Measurements from ENCODE around the gene INPP4B.

Gene INPP4B

GRCh38 chr4:142347241-142347640, 498.9 kb downstream of the INPP4B start:
- DNase-seq (ENCODE audit: low read depth): no peak

DNA sequence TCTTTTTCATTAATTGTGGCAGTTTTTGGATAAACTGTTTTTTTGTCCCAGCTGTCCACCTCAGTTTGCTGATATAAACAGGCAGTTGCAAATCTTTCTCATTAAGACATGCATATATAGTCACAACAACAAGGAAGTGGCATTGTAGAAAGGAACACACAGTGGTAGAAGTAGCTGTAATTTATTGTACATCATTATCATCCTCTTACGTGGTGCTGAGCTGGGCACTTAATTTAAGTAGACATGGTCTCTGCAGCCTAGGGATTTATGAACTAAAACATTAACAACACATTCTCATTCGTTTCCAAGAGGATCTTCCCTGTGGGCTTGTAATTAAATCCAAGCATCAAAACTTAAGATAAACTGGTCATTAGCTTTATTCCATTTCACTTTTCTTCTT, 500.2 kb downstream of the INPP4B start:
- DNase-seq (ENCODE audit: low read depth): no peak

- DNase-seq (ENCODE audit: low read depth): no peak
These were observed 504.8 kb downstream of the INPP4B start for GRCh38 chr4:142341268-142341667.

GRCh38 chr4:142339053-142339452, 507.0 kb downstream of the INPP4B start:
- DNase-seq (ENCODE audit: low read depth): no peak

DNA sequence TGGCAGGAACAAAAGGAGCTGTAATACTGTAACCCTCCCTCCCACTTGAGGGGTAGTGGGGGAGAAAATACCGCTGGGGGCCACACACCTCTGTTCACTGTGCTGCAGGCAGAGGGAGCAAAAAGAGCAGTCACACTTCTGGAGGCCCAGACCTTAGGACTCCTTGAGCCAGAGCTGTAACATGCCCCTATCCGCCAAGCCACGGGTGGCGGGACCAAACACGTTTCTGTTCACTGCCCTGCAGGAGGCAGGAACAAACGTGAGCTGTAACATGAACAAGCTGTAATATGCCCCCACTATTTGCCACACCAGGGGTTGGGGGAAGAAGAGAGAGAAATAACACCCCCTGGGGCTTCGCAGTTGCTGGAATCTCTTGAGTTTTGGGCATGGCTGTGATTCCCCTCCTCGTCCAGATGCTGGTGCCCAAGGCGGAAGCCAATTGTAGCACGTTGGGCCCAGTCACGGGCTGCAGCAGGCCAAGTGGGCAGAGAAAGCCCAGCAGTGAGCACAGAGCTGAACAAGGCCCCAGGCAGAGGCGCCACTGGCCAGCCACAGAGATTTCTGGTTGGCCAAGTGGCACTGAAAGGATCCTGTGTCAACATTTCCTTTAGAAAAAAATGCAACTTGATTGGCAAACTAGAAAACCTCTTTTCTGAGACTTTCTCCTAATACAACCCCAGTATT, 509.7 kb downstream of the INPP4B start:
- no peak for DNase-seq (ENCODE audit: low read depth)

DNA sequence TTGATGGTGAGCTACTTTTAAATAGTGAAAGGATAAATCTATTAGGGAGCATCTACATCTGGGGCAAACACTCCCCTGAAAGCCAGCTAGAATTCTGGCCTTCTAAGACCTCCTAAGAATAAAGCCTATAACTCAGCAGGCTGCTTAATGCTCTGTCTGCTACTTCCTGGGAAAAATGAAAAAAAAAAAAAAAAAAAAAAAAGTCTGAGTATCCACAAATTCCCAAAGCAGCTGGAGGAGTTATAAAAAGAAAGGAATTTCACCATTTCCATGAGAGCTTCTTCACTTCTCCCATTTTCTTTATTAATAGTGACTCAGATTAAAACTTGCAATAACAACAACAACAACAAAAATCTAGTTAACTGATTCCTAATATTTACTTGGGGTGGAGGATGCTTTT, 511.2 kb downstream of the INPP4B start:
- no peak for DNase-seq (ENCODE audit: low read depth)

- no peak for DNase-seq (ENCODE audit: low read depth)
These were observed 514.5 kb downstream of the INPP4B start for GRCh38 chr4:142331646-142332045.

GRCh38 chr4:142331132-142331531, 515.0 kb downstream of the INPP4B start:
- DNase-seq (ENCODE audit: low read depth): no peak

- DNase-seq (ENCODE audit: low read depth): no peak
These were observed 515.8 kb downstream of the INPP4B start for GRCh38 chr4:142330311-142330710.

DNA sequence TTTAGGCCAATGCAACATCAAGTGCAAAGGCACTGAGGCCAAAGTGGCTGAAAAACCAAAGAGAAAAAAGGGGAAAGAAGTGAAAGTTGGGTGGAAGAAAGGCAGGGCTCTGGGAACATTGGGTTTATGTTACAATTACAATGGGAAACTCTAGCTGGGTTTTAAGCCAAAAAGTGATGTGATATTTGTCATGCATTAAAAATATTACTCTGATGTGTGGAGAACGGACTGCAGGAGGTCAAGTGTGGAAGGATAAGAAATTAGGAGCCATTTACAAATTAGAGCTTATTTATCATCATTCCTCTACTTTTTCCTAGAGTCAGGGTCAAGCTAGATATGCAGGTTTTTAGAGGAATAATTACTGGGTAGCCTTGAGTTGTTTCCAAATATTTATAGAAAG, 516.8 kb downstream of the INPP4B start:
- DNase-seq (ENCODE audit: low read depth): no peak

DNA sequence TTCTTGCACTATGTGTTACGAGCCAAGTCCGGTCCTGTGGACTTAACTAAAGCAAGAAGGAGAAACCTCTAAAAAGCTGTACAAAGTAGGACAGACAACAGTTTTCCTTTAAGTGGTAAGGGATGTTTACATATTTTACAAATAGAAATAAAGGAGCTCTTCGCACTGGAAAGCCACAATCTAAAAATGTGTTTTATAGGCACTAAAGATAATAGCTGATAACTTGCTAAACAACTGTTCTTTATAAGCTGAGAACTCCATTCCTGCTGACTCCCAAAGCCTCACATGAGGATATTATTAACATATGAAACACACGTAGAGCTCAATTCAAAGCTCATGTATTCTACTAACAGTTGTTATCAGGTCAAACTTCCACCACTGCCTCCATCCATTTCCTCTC, 519.9 kb downstream of the INPP4B start:
- DNase-seq (ENCODE audit: low read depth): no peak

- DNase-seq (ENCODE audit: low read depth): no peak
These were observed 521.5 kb downstream of the INPP4B start for GRCh38 chr4:142324572-142324971.

GRCh38 chr4:142322996-142323395, 523.1 kb downstream of the INPP4B start:
- DNase-seq (ENCODE audit: low read depth): no peak

DNA sequence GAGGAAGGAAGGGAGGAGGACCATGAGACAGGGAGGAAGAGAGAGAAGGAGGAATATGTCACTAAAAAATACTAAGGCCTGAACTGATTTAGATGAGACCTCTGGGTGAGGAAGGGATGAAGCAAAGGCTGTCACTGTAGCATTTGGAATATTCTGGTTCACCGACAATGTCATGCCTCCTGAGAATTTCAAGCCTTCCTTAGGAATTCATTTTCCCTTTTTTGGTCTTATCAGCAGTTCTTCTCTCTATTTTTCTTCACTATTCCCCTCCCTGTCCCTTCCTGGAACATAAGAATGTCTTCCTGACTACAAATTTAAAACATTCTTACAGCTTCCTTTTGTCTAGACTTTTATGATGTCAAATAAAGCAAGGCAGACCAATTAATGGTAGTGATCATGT, 527.8 kb downstream of the INPP4B start:
- no peak for DNase-seq (ENCODE audit: low read depth)

DNA sequence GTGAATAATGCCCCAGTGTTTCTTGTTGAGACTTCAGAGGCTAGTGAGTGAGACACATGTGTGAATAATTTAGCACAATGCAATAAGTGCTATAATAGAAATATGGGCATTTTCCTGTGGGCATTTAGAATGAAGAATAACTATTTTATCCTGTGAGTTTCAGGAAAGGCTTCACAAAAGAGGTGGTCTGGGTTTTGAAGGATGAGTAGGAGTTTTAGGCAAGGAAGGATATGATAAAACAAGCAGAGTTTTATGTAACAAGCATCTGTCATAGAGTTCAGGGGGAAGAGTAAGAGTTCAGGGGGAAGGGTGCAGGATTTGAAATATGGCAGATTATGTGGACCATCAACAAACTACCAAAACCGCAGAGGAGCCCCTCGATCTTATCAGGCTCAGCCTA, 529.2 kb downstream of the INPP4B start:
- no peak for DNase-seq (ENCODE audit: low read depth)

- DNase-seq (ENCODE audit: low read depth): no peak
These were observed 530.1 kb downstream of the INPP4B start for GRCh38 chr4:142316025-142316424.

DNA sequence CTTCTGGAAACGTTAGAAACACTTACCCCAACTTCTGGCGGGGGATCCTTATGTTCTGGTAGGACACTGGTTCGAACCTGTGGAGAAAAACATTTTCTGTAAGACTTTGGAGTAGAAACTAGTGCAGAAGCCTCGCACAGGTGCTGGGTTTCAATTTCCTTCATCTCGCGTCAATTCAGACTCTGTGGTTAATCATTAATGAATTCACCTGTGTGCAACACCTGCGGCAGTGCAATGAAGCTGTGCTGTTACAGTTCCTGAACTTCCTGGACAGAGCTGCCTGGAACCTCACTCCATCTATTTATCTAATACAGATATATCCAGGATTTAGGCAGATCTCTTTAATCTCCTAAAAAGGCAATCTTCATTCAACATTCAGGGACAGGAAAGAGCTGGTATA, 531.4 kb downstream of the INPP4B start:
- DNase-seq (ENCODE audit: low read depth): no peak

DNA sequence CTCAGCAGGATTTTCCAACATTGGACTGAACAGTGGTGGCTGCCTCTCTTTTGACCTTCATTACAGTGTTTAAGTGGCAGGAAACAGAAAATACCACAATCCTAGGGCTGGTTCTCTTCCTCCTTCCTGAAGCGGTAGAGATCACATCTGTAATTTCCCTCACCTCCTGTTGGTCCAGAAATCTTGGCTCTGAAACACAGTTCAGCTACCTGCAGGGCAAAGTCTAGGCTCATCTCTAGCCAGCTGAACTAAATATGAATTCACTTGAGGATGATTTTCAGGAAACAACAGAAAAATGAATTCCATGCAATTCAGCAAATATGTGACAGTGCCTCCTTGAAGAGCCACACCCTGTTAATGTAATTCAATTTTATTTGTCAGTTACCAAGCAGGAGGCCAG, 531.9 kb downstream of the INPP4B start:
- DNase-seq (ENCODE audit: low read depth): no peak

DNA sequence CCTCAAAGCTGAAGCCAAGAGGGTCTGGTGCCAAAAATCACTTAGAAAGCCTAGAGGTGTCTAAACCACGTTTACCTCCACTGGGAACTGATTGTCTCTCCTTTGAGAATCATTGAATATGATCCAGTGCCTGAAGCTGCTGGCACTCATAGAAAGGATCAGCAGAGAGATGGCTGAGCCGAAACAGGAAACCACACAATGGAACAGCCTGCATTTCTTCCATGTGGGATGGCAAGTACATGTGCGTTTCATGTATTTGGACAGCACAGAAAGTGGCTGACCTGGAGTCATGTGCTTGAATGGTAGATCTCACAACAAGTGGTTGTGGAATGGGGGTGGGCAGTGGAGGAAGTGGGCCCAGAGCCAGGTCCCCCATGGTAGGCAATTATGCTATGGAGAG, 533.7 kb downstream of the INPP4B start:
- no peak for DNase-seq (ENCODE audit: low read depth)

DNA sequence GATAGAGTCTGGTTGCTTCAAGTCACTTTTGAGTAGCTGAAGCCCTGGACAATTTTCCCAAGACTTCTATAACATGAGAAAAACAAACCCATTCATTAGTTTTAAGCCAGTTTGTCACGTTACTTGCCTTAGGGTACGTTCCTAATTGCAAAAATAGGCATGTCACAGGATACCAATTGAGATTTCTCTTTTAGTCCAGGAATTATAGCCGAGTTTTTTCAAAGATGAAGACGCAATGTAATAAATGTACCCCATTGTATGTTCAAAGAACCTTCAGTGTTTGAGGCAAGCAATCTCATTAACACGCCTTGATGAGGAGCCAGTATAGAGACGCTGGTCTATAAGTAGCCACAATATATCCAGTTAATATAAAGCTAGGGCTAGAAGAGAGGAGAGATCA, 534.2 kb downstream of the INPP4B start:
- no peak for DNase-seq (ENCODE audit: low read depth)

GRCh38 chr4:142309772-142310171, 536.3 kb downstream of the INPP4B start:
- DNase-seq (ENCODE audit: low read depth): no peak

DNA sequence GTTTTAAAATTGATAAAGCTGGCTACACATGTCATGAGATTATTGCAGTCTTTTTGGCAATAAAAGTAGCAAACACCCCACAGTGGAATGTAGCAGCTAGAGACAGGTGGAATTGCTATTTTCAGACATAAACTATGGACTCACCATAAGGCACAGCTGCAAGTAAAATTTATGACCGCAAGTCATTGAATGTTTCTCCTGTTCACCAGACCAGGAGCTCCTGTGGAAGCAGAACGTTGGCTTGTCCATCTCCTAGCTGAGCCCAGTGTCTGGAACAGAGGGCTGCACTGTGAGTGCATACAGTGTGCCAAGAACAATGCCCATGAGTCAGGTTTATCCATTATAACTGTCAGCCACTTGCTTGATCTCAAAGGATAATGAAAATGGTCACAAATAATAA, 538.2 kb downstream of the INPP4B start:
- DNase-seq (ENCODE audit: low read depth): no peak

- no peak for DNase-seq (ENCODE audit: low read depth)
These were observed 548.8 kb downstream of the INPP4B start for GRCh38 chr4:142297313-142297712.

DNA sequence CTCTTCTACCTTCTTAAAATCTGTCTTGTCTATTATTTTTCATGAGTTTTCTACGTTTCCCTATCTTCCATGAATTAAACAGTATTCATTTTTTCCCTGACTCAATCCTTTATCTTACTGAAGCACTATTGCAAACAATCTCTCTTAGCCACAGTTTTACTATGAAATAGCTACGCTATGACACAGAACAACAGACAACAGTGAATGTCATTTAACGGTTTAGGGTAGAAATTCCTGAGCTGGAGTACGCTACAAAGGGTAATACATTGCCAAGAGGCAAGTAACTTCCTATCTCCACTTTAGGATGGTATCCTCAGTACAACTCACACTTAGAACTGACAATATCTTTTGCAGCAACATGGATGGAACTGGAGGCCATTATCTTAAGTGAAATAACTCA, 552.6 kb downstream of the INPP4B start:
- no peak for DNase-seq (ENCODE audit: low read depth)

DNA sequence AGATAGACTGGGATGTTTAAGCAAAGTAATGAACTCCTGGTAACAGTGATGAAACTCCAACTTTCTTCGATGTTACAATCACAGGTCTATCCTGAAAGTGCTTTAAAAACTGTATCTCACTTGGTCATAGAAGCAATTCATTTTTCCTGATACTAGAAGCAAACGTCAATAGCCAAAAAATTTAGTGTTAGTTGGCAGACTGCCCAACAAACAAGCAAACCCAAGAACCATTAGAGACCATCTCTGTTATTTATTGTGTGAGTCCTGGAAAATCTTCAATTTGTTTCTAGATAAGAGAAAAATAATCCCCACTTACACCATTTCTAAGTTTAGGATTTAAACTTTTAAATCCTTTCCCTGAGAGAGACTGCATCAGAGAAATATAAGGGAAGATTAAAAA, 553.9 kb downstream of the INPP4B start:
- DNase-seq (ENCODE audit: low read depth): no peak
